ENCODE results near the gene BTBD3. TPM values are rescaled to one million over a fixed set of nuclear protein-coding genes. Genes with fewer than 3 reads are reported as not detected.

BTBD3 gene
- total RNA-seq: 20.0 and 21.5 TPM in 2 replicates

GRCh38 chr20:11917663-11918062, at the start of gene BTBD3:
Gene BTBD3, plus strand, starts transcription at chr20:11917893. Its CDS starts 383 bp downstream, at chr20:11918276.

All from tracheal epithelial cell (primary cell).